NCI-H2196 treated with DMSO at 0.1 percent for 48 hours (cell line): ENCODE measurements around the gene NT5C2.
"Not testable (repeated sequence)": the region's sequence is repeated elsewhere in the genome, so short reads cannot be mapped to it uniquely, and the experiment has no call there.

ENCODE experiments used
- DNase-seq: peaks from one replicate; lab custom pipeline; 2025; ENCODE audit not compliant: unreplicated experiment; lab: John Stamatoyannopoulos, UW

Gene NT5C2

GRCh38 chr10:103202319-103202718, 9.2 kb upstream of the NT5C2 start:
- DNase-seq = no peak

GRCh38 chr10:103199488-103199887, 6.4 kb upstream of the NT5C2 start:
- DNase-seq = no peak

GRCh38 chr10:103198648-103199047, 5.6 kb upstream of the NT5C2 start:
- DNase-seq = no peak

GRCh38 chr10:103197903-103198302, 4.8 kb upstream of the NT5C2 start:
- DNase-seq = no peak

- DNase-seq = no peak
Measured at GRCh38 chr10:103197174-103197573, 4.1 kb upstream of the NT5C2 start.

- DNase-seq = no peak
Measured at GRCh38 chr10:103196516-103196915, 3.4 kb upstream of the NT5C2 start.

- no peak for DNase-seq
Measured at GRCh38 chr10:103193820-103194529, 903 bp upstream of the NT5C2 start.

- no peak for DNase-seq
Measured at GRCh38 chr10:103192451-103193106, 493 bp downstream of the NT5C2 start.

- DNase-seq = no peak
Measured at GRCh38 chr10:103192089-103192450, 1.0 kb downstream of the NT5C2 start.

- not testable (repeated sequence) for DNase-seq
Measured at GRCh38 chr10:103191198-103191597, 1.9 kb downstream of the NT5C2 start.

- no peak for DNase-seq
Measured at GRCh38 chr10:103188853-103189252, 4.2 kb downstream of the NT5C2 start.

GRCh38 chr10:103186128-103186527, 6.9 kb downstream of the NT5C2 start:
- no peak for DNase-seq

- no peak for DNase-seq
Measured at GRCh38 chr10:103184615-103185014, 8.5 kb downstream of the NT5C2 start.

- DNase-seq = not testable (repeated sequence)
Measured at GRCh38 chr10:103183991-103184451, 9.1 kb downstream of the NT5C2 start.

- DNase-seq = no peak
Measured at GRCh38 chr10:103181244-103181643, 11.8 kb downstream of the NT5C2 start.

GRCh38 chr10:103180491-103180890, 12.6 kb downstream of the NT5C2 start:
- no peak for DNase-seq

GRCh38 chr10:103177123-103177522, 15.9 kb downstream of the NT5C2 start:
- no peak for DNase-seq

GRCh38 chr10:103175580-103176285, 17.3 kb downstream of the NT5C2 start:
- no peak for DNase-seq

- not testable (repeated sequence) for DNase-seq
Measured at GRCh38 chr10:103174324-103174723, 18.7 kb downstream of the NT5C2 start.

GRCh38 chr10:103171278-103171677, 21.8 kb downstream of the NT5C2 start:
- DNase-seq = no peak

GRCh38 chr10:103168438-103168837, 24.6 kb downstream of the NT5C2 start:
- DNase-seq = no peak

GRCh38 chr10:103167554-103167953, 25.5 kb downstream of the NT5C2 start:
- not testable (repeated sequence) for DNase-seq
